Mesothelial cell of epicardium (in vitro differentiated cells): ENCODE results near the gene RYR2. TPM values are rescaled to one million over a fixed set of nuclear protein-coding genes. Genes with fewer than 3 reads are reported as not detected.

Source experiments
- DNase-seq, 2 experiments: peaks; one replicate each; pipeline ENCODE4 v3.0.0; 2021; ENCODE audit warnings: low spot score in 2 of 2; ENCODE audit not compliant: unreplicated experiment in 2 of 2
- H3K27ac Mint-ChIP-seq: 2 replicates; pipeline ENCODE4 v1.8.0; 2021; ENCODE audit warnings: mixed read lengths
- H3K27me3 Mint-ChIP-seq: 2 replicates; pipeline ENCODE4 v1.8.0; 2021; ENCODE audit warnings: low read depth, mixed read lengths
- H3K36me3 Mint-ChIP-seq: 2 replicates; pipeline ENCODE4 v1.8.0; 2021; ENCODE audit warnings: mixed read lengths
- H3K4me1 Mint-ChIP-seq: 2 replicates; pipeline ENCODE4 v1.8.0; 2021; ENCODE audit warnings: mixed read lengths
- H3K4me3 Mint-ChIP-seq: 2 replicates; pipeline ENCODE4 v1.8.0; 2021; ENCODE audit warnings: mild to moderate bottlenecking, moderate library complexity, mixed read lengths
- H3K9me3 Mint-ChIP-seq: 2 replicates; pipeline ENCODE4 v1.8.0; 2021; ENCODE audit warnings: mixed read lengths
- total RNA-seq: library from RNA; stranded (reverse); gene quantifications from 3 replicates; pipeline ENCODE4 v1.2.1, GENCODE V29; 2021
- TF ChIP-seq, protein P1 (sequence below): fragments of 200-600 bp; sonication (generic); IDR thresholded peaks from one replicate; pipeline ENCODE4 v1.5.0; 2021; ENCODE audit warnings: antibody characterized with exemption; ENCODE audit not compliant: unreplicated experiment

RYR2 gene
- total RNA-seq, 1 donor from 2014 or later: 6.1 TPM

DNA sequence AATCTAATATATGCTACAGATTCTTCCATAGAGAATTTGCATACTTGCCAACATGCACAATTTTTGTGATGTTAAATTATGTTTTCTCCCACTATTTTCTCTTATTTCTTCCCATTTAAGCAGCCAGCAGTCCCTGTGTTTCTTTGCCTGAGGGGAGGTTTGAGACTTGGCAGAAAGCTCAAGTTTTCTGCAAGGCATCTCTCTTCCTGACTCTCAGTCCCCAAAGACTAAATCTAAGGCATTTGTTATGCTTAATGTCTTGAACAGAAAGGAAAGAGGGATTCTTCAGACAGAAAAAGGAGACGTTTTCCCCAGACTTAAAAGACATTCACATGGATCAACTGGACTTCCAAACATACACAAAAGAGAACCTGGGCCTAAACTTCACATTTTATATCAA lies 354.4 kb downstream of the RYR2 start:
- Mint-ChIP-seq H3K27me3 (no peaks in the 10 kb centered on the region), H3K9me3 (peaks cover 20% of the 10 kb centered on the region), H3K4me1 (peaks cover 30% of the 10 kb centered on the region), H3K36me3 (peaks cover 13% of the 10 kb centered on the region), H3K4me3 (no peak overlapping the region), H3K27ac (peak overlapping the region; percentile 90)
- TF ChIP-seq, protein P1, sequence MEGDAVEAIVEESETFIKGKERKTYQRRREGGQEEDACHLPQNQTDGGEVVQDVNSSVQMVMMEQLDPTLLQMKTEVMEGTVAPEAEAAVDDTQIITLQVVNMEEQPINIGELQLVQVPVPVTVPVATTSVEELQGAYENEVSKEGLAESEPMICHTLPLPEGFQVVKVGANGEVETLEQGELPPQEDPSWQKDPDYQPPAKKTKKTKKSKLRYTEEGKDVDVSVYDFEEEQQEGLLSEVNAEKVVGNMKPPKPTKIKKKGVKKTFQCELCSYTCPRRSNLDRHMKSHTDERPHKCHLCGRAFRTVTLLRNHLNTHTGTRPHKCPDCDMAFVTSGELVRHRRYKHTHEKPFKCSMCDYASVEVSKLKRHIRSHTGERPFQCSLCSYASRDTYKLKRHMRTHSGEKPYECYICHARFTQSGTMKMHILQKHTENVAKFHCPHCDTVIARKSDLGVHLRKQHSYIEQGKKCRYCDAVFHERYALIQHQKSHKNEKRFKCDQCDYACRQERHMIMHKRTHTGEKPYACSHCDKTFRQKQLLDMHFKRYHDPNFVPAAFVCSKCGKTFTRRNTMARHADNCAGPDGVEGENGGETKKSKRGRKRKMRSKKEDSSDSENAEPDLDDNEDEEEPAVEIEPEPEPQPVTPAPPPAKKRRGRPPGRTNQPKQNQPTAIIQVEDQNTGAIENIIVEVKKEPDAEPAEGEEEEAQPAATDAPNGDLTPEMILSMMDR: no peak
- DNase-seq: no peak

DNA sequence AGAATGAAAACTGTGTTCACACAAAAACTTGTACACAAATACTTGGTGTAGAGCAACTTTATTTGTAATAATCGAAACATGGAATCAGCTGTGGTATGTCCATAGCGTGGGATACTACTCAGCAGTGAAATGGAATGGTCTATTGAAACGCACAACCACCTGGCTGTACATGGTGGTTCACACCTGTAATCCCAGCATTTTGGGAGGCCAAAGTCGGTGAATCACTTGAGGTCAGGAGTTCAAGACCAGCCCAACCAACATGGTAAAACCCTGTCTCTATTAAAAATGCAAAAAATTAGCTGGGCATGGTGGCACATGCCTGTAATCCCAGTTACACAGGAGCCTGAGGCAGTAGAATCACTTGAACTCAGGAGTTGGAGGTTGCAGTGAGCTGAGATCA lies 356.8 kb downstream of the RYR2 start:
- no peak overlapping the region for H3K4me3 Mint-ChIP-seq
- H3K9me3 Mint-ChIP-seq: peaks cover 35% of the 10 kb centered on the region
- H3K27me3 Mint-ChIP-seq: no peaks in the 10 kb centered on the region
- no peak for DNase-seq
- no peak overlapping the region for H3K27ac Mint-ChIP-seq
- TF ChIP-seq, protein P1: no peak
- H3K4me1 Mint-ChIP-seq: peaks cover 23% of the 10 kb centered on the region
- H3K36me3 Mint-ChIP-seq: peaks cover 21% of the 10 kb centered on the region

DNA sequence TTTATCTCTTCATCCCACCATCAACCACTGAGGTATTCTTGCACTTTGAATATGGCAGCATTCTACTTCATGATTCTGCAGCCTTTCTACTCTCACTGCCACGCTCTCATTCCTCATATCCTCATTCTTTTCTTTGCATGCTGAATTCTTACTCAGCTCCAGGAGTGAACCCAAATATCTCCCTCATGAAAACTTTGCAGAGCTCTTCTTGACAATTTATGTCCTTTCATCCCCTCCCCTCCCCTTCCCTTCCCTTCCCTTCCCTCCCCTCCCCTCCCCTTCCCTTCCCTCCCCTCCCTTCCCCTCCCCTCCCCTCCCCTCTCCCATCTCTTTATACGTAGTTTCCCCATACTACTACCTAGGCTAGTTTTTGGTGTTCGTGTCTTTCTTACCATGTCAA lies 363.9 kb downstream of the RYR2 start:
- no peak overlapping the region for H3K4me3 Mint-ChIP-seq
- TF ChIP-seq, protein P1: no peak
- no peaks in the 10 kb centered on the region for H3K27me3 Mint-ChIP-seq
- H3K36me3 Mint-ChIP-seq: peaks cover 17% of the 10 kb centered on the region
- H3K27ac Mint-ChIP-seq: no peak overlapping the region
- no peaks in the 10 kb centered on the region for H3K4me1 Mint-ChIP-seq
- H3K9me3 Mint-ChIP-seq: peaks cover 40% of the 10 kb centered on the region
- no peak for DNase-seq

DNA sequence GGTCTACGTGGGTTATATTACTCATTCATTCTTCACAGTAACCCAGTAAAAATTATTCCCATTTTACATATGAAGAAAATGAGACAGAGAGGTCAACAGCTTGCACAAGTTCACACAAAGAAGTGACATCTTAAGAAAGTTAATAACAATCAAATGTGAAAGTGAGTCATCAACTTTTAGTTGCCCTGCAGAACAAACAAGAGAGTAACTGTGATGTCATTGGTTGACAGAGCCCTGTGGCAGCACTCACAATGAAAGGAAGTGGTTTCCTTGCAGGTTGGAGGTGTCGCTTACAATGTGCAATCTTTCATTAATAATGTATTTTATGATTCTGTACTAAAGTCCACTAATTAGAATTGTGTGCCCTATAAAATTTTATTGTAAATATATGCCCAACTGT lies 369.6 kb downstream of the RYR2 start:
- Mint-ChIP-seq H3K9me3 (peaks cover 27% of the 10 kb centered on the region), H3K4me1 (peaks cover 5% of the 10 kb centered on the region), H3K36me3 (peaks cover 14% of the 10 kb centered on the region), H3K27ac (no peak overlapping the region), H3K27me3 (no peaks in the 10 kb centered on the region), H3K4me3 (no peak overlapping the region)
- DNase-seq: no peak
- TF ChIP-seq, protein P1: no peak

DNA sequence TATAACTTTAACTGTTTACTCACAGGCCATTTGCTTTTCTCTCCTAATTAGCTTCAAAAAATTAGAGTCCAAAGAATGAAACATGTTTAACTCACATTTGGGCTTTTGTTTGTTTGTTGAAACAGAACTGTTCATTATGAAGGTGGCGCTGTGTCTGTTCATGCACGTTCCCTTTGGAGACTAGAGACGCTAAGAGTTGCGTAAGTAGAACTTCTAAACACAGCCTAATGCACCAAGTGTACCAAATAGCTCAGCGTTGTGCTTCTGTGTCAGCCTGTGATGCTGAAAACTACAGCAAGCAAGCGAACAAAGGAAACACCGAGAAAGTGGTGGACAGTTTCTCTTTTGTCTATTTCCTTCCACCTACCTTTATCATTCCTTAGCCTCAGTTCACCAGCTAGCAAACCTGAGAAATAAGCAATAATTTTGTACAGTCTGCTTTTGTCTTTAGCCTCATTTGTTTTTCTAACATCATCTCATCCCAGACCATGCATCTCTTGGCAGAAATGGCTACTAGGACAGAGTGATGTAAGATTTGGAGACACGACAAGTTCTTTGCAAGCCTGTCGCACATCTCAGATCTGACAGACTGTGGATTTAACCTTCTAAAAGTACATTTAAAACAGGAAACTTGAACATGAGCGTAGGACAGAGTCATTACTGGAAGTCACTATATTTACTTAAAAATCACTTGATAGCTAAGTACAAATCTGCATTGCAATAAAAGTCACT lies 375.1 kb downstream of the RYR2 start:
- H3K4me1 Mint-ChIP-seq: peaks cover 5% of the 10 kb centered on the region
- H3K9me3 Mint-ChIP-seq: peaks cover 17% of the 10 kb centered on the region
- H3K27me3 Mint-ChIP-seq: no peaks in the 10 kb centered on the region
- peaks cover 5% of the 10 kb centered on the region for H3K36me3 Mint-ChIP-seq
- no peak overlapping the region for H3K4me3 Mint-ChIP-seq
- no peak for DNase-seq
- H3K27ac Mint-ChIP-seq: no peak overlapping the region
- TF ChIP-seq, protein P1: no peak

DNA sequence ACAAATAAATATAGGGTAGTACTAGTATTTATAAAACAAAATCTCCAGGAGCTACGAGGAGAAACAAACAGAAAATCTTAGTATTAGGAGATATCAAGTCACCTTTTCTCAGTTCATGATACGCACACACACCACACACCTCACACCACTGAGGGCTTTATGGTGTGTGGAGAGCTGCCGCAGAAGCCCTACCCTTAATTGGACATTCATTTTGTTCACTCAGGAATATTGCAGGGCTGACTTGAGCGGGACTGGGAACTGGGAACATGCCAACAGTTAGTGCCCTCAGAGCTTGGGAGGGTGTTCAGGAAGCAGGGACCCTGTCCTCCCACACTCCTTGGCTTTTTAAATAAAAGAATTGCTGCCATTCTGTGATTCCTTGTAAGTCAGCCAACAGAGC lies 386.8 kb downstream of the RYR2 start:
- Mint-ChIP-seq H3K27ac (no peak overlapping the region), H3K4me3 (no peak overlapping the region), H3K27me3 (no peaks in the 10 kb centered on the region), H3K4me1 (peaks cover 3% of the 10 kb centered on the region), H3K36me3 (peaks cover under 1% of the 10 kb centered on the region), H3K9me3 (peaks cover 8% of the 10 kb centered on the region)
- DNase-seq: no peak
- TF ChIP-seq, protein P1: no peak
